ENCODE measurements around the gene LEPR.

The LEPR gene

GRCh38 chr1:65404941-65405340 lies 15.5 kb upstream of the LEPR start:
- Histone ChIP-seq H3K27ac (no peak overlapping the region), H3K4me3 (no peak overlapping the region), H3K9me3 (no peaks in the 10 kb centered on the region), H3K27me3 (no peaks in the 10 kb centered on the region), H3K4me1 (no peaks in the 10 kb centered on the region), H3K36me3 (peaks cover 0 to 11% (median 0%) of the 10 kb centered on the region in 3 donors)
- intact Hi-C loops (cut with DNase I; ENCODE audit: low total_unique reads) = no loop called here
- no peak for TF ChIP-seq CTCF (IDR thresholded peaks at IDR 0.05)
- DNase-seq = no peak

- no peak overlapping the region for H3K4me3 ChIP-seq
- no peaks in the 10 kb centered on the region for H3K27me3 ChIP-seq
- H3K36me3 ChIP-seq = peaks cover 0 to 11% (median 0%) of the 10 kb centered on the region in 3 donors
- no peak for DNase-seq
- H3K9me3 ChIP-seq = no peaks in the 10 kb centered on the region
- H3K4me1 ChIP-seq = no peaks in the 10 kb centered on the region
- TF ChIP-seq CTCF (IDR thresholded peaks at IDR 0.05) = no peak
- intact Hi-C loops (cut with DNase I; ENCODE audit: low total_unique reads) = no loop called here
- H3K27ac ChIP-seq = no peak overlapping the region
Measured at GRCh38 chr1:65407877-65408276, 12.6 kb upstream of the LEPR start.

DNA sequence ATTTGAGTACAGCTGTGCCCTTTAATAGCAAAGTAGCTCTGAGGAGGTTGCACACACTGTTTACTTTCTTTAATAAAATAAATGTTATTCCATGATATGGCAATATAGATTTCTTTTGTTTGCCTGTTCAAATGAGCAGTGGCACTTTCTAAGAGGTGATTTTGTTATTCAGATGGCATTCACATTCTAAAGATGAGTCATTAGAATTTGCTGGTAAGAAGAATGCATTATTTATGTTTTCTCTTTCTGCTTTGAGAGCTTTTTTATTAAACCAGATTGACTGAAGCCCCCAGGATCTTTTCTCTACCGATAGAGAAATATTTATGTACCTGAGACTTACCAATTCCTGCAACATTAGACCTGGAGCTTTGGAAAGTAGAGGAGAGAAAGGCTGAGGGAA lies 11.2 kb upstream of the LEPR start:
- no peak for TF ChIP-seq CTCF (IDR thresholded peaks at IDR 0.05)
- Histone ChIP-seq H3K27me3 (no peaks in the 10 kb centered on the region), H3K4me1 (no peaks in the 10 kb centered on the region), H3K27ac (no peak overlapping the region), H3K4me3 (no peak overlapping the region), H3K9me3 (no peaks in the 10 kb centered on the region), H3K36me3 (peaks cover 0 to 11% (median 0%) of the 10 kb centered on the region in 3 donors)
- no peak for DNase-seq
- intact Hi-C loops (cut with DNase I; ENCODE audit: low total_unique reads) = no loop called here

DNA sequence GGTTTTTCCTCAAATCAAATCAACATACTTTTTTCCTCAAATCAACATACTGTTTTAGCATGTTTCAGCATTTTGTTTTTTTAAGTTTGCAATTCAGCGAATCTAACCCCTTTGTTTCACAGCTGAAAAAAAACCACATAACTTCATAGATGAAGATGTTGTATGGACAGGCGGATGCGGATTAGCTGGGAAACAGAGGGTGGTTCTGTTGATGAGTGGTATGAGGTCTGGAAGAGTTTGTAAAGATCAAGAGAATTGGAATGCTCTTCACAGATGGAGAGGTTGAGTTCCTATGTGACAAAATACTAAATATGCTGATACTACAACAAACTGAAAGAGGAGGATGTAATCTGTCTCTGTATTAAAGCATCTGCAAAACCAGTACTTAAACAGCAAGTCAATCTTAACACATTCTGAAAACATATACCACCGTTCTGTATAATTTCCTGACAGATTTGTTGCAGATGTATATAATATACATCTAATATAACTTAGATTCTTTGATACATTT lies 10.6 kb upstream of the LEPR start:
- intact Hi-C loops (cut with DNase I; ENCODE audit: low total_unique reads) = no loop called here
- H3K4me3 ChIP-seq = no peak overlapping the region
- H3K27me3 ChIP-seq = no peaks in the 10 kb centered on the region
- DNase-seq = no peak
- TF ChIP-seq CTCF (IDR thresholded peaks at IDR 0.05) = no peak
- H3K9me3 ChIP-seq = no peaks in the 10 kb centered on the region
- no peak overlapping the region for H3K27ac ChIP-seq
- H3K4me1 ChIP-seq = no peaks in the 10 kb centered on the region
- peaks cover 0 to 11% (median 0%) of the 10 kb centered on the region in 3 donors for H3K36me3 ChIP-seq

- TF ChIP-seq CTCF (IDR thresholded peaks at IDR 0.05) = no peak
- intact Hi-C loops (cut with DNase I; ENCODE audit: low total_unique reads) = no loop called here
Measured at GRCh38 chr1:65412256-65412983, 8.0 kb upstream of the LEPR start.

More at GRCh38 chr1:65412256-65412983, 8.0 kb upstream of the LEPR start:
- H3K27ac ChIP-seq = no peak overlapping the region
- no peak for DNase-seq
- H3K4me1 ChIP-seq = no peaks in the 10 kb centered on the region
- peaks cover 0 to 11% (median 0%) of the 10 kb centered on the region in 3 donors for H3K36me3 ChIP-seq
- no peaks in the 10 kb centered on the region for H3K9me3 ChIP-seq
- no peak overlapping the region for H3K4me3 ChIP-seq
- H3K27me3 ChIP-seq = no peaks in the 10 kb centered on the region
